SW 1271 (cell line): Measurements from ENCODE around the gene COPS6.

Experiments used
- DNase-seq, 2 experiments: peaks; one replicate each; lab custom pipeline; 2025; lab: John Stamatoyannopoulos, UW

COPS6 gene

GRCh38 chr7:100102950-100103840 is 14.4 kb downstream of the COPS6 start:
- DNase-seq: no peak

DNA sequence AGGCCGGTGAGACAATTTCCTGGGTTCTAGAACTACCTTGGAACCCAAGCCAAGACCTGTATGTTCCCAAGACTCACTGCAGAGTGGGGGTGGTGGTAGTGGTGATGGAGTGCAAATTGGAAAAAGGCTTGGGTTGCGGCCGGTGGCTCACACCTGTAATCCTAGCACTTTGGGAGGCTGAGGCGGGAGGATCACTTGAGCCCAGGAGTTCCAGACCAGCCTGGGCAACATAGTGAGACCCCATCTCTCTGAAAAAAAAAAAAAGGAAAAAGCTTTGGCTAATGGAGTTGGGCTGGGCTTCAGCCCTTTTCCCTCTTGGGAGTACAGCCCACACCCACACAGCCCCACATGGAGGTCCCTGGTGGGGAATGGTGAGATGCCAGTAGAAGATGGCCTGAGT is 16.8 kb downstream of the COPS6 start:
- no peak for DNase-seq

DNA sequence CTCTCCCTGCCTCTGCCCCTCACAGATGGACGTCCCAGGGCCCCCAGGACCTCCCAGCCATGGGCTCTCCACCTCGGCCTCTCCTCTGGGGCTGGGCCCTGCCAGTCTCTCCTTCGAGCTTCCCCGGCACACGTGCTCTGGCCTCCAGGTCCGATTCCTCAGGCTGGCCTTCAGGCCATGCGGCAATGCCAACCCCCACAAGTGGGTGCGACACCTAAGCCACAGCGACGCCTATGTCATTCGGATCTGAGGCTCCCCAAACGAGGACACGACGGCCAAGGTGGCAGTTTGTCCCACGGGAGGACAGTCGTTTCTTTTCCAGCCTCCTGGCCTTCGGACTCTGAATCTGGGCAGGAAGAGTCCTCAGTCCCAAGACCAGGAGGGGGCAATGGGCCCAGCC is 17.9 kb downstream of the COPS6 start:
- DNase-seq: no peak

- no peak for DNase-seq
Measured at GRCh38 chr7:100107125-100107737, 18.5 kb downstream of the COPS6 start.

DNA sequence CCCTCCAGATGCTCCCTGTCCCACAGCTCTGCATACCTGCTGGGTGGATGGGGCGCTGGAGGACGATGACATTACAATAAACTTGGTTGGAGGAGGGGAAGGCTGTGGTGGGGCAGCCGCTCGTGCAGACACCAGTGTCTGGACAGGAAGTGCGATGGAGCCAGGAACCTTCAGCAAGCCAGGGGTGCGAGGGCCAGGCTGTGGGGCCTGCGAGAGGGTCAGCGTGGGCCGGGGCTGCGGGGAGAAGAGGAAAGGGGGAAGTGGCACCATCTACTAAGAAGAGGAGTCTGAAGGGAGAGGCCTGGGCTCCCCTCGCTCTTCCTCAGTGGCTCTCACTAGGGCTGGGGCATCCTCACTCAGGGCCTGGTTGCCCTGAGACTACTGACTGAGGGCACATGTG is 19.1 kb downstream of the COPS6 start:
- no peak for DNase-seq

GRCh38 chr7:100109521-100110163 is 20.9 kb downstream of the COPS6 start:
- no peak for DNase-seq

DNA sequence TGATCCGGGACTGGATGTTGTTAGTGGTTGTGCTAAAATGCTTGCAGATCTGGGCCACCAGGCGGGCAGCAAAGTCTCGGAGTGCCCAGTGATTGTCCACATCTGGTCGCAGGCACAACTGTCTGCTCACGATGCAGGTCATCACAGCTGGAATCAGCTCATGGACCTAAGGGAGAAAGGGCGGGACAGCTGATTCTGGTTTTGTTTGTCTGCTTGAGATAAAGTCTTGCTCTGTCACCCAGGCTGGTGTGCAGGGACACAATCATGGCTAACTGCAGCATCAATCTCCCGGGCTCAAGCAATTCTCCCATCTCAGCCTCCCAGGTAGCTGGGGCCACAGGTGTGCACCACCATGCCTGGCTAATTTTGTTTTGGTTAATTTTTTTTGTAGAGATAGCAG is 22.4 kb downstream of the COPS6 start:
- no peak for DNase-seq

GRCh38 chr7:100111914-100112313 is 23.1 kb downstream of the COPS6 start:
- DNase-seq: no peak

GRCh38 chr7:100115026-100115425 is 26.3 kb downstream of the COPS6 start:
- no peak for DNase-seq

GRCh38 chr7:100118388-100119071 is 29.8 kb downstream of the COPS6 start:
- DNase-seq: no peak

GRCh38 chr7:100119072-100119969 is 30.6 kb downstream of the COPS6 start, which contains the start of the genes CNPY4 and TAF6:
Gene CNPY4, plus strand, starts transcription at chr7:100119634. Its CDS starts 111 bp downstream, at chr7:100119745.
Gene TAF6, minus strand, starts transcription at chr7:100119358. Its CDS starts 5,149 bp downstream, at chr7:100114209.
- DNase-seq: peak; percentile 78 to 95

GRCh38 chr7:100119970-100120732 is 31.4 kb downstream of the COPS6 start:
- DNase-seq: peak in 1 of 2 experiments; percentile 80

DNA sequence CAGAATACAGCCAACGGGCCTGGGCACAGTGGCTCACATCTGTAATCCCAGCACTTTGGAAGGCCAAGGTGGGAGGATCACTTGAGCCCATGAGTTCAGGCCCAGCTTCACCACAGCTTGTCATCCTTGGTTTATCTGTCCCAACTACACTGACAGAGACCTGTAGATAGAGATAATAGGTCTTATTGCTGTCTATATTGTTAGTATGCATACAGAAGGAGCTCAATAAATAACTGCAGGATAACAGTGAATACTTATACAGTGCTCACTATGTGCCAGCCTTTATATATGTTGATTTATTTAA is 31.9 kb downstream of the COPS6 start:
- no peak for DNase-seq

DNA sequence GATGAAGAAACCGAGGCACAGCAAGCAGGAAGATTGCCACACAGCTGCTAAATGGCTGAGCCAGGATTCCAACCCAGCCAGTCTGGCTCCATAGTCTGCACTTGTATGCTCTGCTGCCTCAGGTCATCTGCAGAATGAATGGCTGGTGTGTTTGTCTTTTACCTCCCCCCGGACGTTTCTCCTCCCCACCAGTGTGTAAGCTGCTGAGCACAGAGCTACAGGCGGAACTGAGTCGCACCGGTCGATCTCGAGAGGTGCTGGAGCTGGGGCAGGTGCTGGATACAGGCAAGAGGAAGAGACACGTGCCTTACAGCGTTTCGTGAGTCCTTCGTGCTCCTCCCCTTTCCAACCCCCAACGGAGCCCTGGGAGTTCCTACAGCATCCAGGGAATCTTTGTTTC is 33.3 kb downstream of the COPS6 start:
- DNase-seq: no peak

GRCh38 chr7:100122568-100122967 is 33.8 kb downstream of the COPS6 start:
- no peak for DNase-seq

DNA sequence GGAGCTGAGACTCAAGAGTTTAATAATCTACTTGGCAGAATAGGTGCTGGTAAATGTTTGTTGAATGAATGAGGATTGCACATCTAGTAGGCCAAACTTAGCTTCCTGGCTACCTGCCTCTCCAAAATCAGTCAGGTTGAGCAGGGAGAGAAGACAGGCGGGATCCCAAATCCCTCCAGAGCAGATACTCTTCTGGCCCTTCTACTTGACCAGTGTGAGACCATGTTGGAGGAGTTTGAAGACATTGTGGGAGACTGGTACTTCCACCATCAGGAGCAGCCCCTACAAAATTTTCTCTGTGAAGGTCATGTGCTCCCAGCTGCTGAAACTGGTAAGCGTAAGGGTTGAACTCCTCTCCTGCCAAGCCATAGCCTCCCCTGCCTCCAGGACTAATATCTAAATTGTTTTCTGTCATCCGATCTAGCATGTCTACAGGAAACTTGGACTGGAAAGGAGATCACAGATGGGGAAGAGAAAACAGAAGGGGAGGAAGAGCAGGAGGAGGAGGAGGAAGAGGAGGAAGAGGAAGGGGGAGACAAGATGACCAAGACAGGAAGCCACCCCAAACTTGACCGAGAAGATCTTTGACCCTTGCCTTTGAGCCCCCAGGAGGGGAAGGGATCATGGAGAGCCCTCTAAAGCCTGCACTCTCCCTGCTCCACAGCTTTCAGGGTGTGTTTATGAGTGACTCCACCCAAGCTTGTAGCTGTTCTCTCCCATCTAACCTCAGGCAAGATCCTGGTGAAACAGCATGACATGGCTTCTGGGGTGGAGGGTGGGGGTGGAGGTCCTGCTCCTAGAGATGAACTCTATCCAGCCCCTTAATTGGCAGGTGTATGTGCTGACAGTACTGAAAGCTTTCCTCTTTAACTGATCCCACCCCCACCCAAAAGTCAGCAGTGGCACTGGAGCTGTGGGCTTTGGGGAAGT is 35.8 kb downstream of the COPS6 start:
- no peak for DNase-seq

DNA sequence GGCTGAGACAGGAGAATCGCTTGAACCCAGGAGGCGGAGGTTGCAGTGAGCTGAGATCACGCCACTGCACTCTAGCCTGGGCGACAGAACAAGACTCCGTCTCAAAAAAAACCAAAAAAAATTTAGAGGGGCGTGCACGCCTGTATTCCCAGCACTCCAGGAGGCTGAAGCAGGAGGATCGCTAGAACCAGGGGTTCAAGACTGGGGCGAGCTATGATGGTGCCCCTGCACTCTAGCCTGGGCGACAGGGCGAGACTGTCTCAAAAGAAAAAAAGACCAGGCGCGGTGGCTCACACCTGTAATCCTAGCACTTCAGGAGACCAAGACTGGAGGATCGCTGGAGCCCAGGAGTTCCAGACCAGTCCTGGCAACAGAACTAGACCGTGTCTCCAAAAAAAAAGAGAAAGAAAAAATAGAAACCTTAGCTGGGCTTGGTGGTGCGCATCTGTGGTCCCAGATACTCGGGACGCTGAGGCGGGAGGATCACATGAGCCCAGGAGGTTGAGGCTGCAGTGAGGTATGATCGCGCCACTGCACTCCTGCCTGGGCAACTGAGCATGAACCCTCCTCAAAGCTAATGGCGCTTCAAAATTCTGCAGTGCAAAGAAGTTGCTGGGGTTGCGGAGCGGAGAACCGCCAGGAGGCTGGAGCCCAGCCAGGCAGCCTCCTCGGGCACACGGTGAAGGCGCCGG is 37.6 kb downstream of the COPS6 start:
- no peak for DNase-seq

- peak; percentile 78 to 89 for DNase-seq
Measured at GRCh38 chr7:100126931-100127865, 38.4 kb downstream of the COPS6 start, which contains the start of gene MBLAC1. Gene MBLAC1, plus strand, starts transcription at chr7:100126967. Its CDS starts 429 bp downstream, at chr7:100127396.
